Omental fat pad (tissue), 4 donors: Measurements from ENCODE around the gene NR2F6. TPM values are rescaled to one million over a fixed set of nuclear protein-coding genes. Genes with fewer than 3 reads are reported as not detected.
A peak's percentile ranks its signal among the peaks of the same experiment; 100 is the strongest.

Experiments
- ATAC-seq: fragments of 150-250 bp; one replicate; pipeline ENCODE4 v1.9.1; 2016; ENCODE audit warnings: mild to moderate bottlenecking, moderate library complexity; ENCODE audit not compliant: low FRiP score
- DNase-seq: peaks from one replicate; pipeline ENCODE4 v3.0.0-alpha.2; 2019; ENCODE audit warnings: low spot score
- total RNA-seq, 4 donors: library from RNA; depleted of rRNA; stranded (reverse); fragments of >200 nt; gene quantifications; one replicate each; pipeline ENCODE4 v1.1.0, GENCODE V29; 2016
- TF ChIP-seq, protein P1 (sequence below), 3 donors: fragments of 450-650 bp; IDR thresholded peaks; one replicate each; pipeline ENCODE4 v1.5.1; 2016 to 2017; ENCODE audit warnings: antibody characterized with exemption in 3 of 3, mild to moderate bottlenecking in 3 of 3, moderate library complexity in 2 of 3

The NR2F6 gene
- total RNA-seq, 4 donors from 2014 or later: 16.9 to 45.4 (median 29.8) TPM

- no peak for ATAC-seq
- DNase-seq: no peak
- TF ChIP-seq, protein P1, sequence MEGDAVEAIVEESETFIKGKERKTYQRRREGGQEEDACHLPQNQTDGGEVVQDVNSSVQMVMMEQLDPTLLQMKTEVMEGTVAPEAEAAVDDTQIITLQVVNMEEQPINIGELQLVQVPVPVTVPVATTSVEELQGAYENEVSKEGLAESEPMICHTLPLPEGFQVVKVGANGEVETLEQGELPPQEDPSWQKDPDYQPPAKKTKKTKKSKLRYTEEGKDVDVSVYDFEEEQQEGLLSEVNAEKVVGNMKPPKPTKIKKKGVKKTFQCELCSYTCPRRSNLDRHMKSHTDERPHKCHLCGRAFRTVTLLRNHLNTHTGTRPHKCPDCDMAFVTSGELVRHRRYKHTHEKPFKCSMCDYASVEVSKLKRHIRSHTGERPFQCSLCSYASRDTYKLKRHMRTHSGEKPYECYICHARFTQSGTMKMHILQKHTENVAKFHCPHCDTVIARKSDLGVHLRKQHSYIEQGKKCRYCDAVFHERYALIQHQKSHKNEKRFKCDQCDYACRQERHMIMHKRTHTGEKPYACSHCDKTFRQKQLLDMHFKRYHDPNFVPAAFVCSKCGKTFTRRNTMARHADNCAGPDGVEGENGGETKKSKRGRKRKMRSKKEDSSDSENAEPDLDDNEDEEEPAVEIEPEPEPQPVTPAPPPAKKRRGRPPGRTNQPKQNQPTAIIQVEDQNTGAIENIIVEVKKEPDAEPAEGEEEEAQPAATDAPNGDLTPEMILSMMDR (IDR thresholded peaks at IDR 0.05): no peak
These were observed 36.3 kb downstream of the NR2F6 start for GRCh38 chr19:17209126-17210036.

DNA sequence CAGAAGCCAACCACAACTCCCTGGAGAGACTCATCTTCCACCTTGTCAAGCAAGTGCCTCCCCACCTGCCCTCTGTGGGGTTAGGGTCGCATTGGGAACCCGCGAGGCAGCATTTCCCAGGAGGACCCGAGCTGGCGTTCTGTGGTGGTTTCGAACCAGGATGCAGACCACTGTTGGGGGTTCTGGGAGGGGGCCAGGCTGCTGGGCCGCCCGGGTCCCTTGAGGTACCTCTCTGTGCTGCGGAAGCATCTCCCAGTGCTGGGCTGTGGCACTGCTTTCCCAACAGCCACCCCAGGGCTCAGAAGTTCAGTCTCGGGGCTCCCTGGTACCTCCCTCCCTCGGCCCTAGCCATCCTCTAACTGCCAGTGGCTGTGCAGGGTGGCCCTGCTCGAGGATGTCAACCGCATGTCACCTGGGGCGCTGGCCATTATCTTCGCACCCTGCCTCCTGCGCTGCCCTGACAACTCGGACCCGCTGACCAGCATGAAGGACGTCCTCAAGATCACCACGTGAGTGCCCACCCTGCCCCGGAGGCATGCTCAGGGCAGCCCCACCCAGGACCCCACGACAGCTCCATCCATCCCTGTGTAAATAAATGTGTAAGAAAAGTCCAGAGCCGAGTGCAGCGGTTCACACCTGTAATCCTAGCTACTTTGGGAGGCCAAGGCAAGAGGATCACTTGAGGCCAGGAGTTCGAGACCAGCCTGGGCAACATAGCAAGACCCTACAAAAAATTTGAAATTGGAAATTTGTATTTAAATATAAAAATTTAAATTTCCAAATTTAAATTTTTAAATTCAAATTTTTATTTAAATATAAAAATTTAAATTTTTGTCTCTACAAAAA, 38.8 kb downstream of the NR2F6 start:
- TF ChIP-seq, protein P1 (IDR thresholded peaks at IDR 0.05): no peak
- ATAC-seq (no peak), DNase-seq (no peak)

DNA sequence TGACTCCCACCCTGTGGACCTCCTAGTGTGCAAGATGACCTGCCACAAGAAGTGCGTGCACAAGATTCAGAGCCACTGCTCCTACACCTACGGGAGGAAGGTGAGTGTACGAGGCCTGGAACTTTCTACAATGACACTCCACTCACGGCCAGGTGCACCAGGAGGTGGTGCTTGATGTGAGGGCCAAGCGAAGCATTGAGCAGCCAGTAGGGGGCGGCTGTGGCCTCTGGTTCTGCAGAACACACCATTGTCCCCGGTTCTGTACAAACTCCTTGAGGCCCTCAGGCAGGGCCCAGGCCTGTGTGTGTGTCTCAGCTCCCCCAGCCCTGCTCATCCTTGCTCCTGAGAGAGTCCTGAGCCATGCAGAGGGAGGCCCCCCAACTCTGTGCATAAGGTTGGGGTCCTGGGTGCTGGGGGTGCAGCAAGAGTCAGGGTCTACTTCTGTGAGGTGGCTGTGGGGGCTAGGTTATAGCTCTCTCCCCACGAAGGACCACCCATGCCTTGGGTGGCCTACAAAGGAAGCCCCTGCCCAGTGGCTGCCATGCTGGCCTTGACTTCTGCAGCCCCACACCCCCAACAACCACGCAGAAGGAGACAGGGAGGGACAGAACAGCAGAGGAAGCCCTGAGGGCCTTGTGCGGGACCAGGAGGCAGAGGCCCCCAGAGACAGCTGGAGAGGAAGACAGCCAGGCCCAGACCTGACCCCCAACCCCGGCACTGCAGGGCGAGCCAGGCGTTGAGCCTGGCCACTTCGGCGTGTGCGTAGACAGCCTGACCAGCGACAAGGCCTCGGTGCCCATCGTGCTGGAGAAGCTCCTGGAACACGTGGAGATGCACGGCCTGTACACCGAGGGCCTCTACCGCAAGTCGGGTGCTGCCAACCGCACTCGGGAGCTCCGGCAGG, 40.2 kb downstream of the NR2F6 start:
- ATAC-seq: no peak
- TF ChIP-seq, protein P1 (IDR thresholded peaks at IDR 0.05): no peak
- peak; percentile 49 for DNase-seq

- ATAC-seq (no peak), DNase-seq (no peak)
- TF ChIP-seq, protein P1 (IDR thresholded peaks at IDR 0.05): no peak
These were observed 43.0 kb downstream of the NR2F6 start for GRCh38 chr19:17202713-17203112.

GRCh38 chr19:17202249-17202648, 43.5 kb downstream of the NR2F6 start:
- ATAC-seq (no peak), DNase-seq (no peak)
- TF ChIP-seq, protein P1 (IDR thresholded peaks at IDR 0.05): no peak

GRCh38 chr19:17200408-17201079, 45.2 kb downstream of the NR2F6 start:
- TF ChIP-seq, protein P1 (IDR thresholded peaks at IDR 0.05): no peak
- no peak for ATAC-seq
- no peak for DNase-seq
